GM10248 (cell line): ENCODE measurements around the gene RUNDC1.
"Not testable (repeated sequence)": the region's sequence is repeated elsewhere in the genome, so short reads cannot be mapped to it uniquely, and the experiment has no call there.

Experiments
- CTCF ChIA-PET: fragments of 300-600 bp; sonication (Branson Sonifier 250); formaldehyde crosslinking; extraction: SDS; loops from one replicate; lab custom pipeline; 2021; ENCODE audit warnings: antibody characterized with exemption; lab: Yijun Ruan, JAX
- POLR2A ChIA-PET: fragments of 350-650 bp; sonication (Branson Sonifier 250); formaldehyde crosslinking; extraction: SDS; loops from one replicate; lab custom pipeline; 2020; ENCODE audit warnings: antibody characterized with exemption; lab: Yijun Ruan, JAX
- DNase-seq: peaks from one replicate; pipeline ENCODE4 v3.0.0; 2012; ENCODE audit errors: extremely low spot score
- CTCF ChIP-seq: IDR thresholded peaks from 2 replicates; pipeline ENCODE4 v1.5.1; 2012; ENCODE audit warnings: mild to moderate bottlenecking, low read depth; ENCODE audit errors: extremely low read depth, missing control alignments, control extremely low read depth

The RUNDC1 gene

DNA sequence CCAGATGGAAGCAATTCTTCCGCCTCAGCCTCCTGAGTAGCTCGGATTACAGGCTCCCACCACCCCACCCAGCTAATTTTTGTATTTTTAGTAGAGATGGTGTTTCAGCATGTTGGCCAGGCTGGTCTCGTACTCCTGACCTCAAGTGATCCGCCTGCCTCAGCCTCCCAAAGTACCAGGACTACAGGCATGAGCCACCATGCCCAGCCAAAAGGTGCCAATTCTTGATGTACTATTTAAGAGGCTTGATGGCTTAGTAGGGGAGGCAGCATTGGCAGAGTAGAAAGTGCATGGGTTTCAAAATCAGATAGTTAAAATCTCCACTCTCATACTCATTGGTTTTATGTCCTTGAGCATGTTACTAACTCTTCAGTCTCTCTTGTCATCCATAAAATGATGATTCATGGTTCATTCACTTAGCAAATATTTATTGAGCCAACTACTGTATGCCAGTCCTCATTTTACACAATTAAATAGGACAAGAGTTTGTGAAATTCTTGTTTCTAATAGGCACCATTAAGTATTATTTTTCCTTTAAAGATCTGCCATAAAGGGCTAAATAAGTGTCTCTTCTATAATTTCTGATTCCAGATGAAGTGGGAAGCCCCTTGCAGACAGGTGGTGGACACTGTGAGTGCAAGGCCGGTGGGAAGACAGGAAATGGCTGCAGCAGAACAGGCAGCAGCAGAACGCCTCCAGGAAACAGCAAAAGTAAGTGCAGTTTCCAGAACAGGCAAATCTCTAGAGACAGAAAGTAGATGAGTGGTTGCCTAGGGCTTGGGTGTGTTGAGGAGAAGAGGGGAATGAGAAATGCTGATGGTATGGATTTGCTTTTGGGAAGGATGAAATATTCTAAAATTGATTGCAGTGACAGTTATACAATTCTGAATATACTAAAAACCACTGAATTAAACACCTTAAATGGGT, 9.6 kb downstream of the RUNDC1 start:
- DNase-seq = no peak
- no peak for TF ChIP-seq CTCF
- ChIA-PET POLR2A (no interaction called here), CTCF (interaction anchor here (7.2 kb wide), 1 partner anchor 8 kb away, joined by 76 read pairs; the partner anchor contains the start of gene RPL27)

- CTCF ChIA-PET = interaction anchor here (0.9 to 1.1 kb wide), 2 partner anchors 10 to 13 kb away, joined by 3 read pairs; no protein-coding TSS in a partner anchor
- POLR2A ChIA-PET = interaction anchor here (0.5 kb wide), 1 partner anchor 17 kb away, joined by 3 read pairs; no protein-coding TSS in a partner anchor
- DNase-seq = no peak
- no peak for TF ChIP-seq CTCF
Measured at GRCh38 chr17:42991471-42991870, 11.1 kb downstream of the RUNDC1 start.

DNA sequence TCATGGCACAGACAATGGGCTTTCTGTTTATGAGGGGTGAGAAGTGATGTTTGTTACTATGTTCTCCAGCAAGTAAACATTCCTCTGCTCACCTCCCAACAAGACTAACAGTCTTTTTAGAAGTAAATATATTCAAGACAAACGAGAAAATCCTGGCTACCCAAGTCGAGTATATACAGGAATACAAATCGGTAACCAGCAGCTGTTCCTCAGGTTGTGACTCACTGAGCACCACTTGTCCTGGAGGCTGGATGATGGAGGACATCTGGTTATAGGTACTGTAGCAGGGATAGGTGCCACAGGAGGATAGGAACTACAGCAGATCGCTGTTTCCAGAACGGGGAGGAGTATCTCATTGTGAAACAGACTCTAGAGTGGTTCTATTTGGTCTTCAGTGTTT, 12.5 kb downstream of the RUNDC1 start:
- ChIA-PET POLR2A (interaction anchor here (0.6 kb wide), 2 partner anchors 9 to 299 kb away, joined by 3 read pairs; no protein-coding TSS in a partner anchor), CTCF (interaction anchor here (1.6 kb wide), 1 partner anchor 31 kb away, joined by 4 read pairs; no protein-coding TSS in a partner anchor)
- no peak for TF ChIP-seq CTCF
- DNase-seq = no peak

DNA sequence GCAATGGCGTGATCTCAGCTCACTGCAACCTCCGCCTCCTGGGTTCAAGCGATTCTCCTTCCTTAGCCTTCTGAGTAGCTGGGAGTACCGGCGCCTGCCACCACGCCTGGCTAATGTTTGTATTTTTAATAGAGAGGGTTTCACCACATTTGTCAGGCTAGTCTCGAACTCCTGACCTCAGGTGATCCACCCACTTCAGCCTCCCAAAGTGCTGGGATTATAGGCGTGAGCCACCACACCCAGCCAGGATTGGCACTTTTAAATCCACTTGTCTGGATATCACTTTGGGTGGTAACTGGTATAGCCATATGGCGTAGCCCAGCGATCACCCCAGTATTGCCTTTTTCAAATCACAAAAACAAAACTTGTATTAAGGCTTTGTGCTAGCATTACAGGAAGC, 13.5 kb downstream of the RUNDC1 start:
- POLR2A ChIA-PET, DNase-seq: not testable (repeated sequence)
- CTCF ChIA-PET = interaction anchor here (1.0 to 1.6 kb wide), 2 partner anchors 10 to 30 kb away, joined by 4 to 5 read pairs; no protein-coding TSS in a partner anchor

DNA sequence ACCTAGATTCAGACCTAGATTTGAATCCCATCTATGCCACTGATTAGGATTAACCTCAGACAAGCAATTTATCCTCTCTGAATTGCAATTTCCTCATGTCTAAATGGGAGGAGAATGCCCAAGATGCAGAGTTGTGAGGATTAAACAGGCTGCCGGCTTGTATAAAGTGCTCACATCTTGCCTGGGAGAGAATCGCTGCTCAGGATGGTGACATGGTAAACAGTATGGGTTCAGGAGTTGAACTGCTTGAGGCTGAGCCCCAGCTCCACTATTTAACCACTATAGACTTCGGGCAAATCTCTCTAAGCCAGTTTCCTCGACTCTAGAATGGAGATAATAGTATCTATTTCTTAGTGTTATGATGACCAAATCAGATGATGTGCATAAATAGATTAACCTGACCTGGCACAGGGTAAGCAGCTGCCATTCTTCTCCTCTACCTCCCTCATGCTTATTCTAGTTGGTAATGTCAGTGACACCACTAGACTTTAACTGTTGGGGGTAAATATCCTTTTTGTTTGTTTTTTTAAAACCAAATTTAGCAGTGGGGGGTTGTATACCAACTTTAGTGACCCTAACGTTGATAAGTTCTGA, 17.1 kb downstream of the RUNDC1 start:
- POLR2A ChIA-PET = interaction anchor here (0.5 to 2.0 kb wide), 20 partner anchors 9 to 949 kb away, joined by 3 to 19 read pairs (median 4); partner anchors contain the start of genes DHX8, IFI35, NBR1 and RUNDC1
- TF ChIP-seq CTCF = no peak
- DNase-seq = no peak

GRCh38 chr17:42997984-42998938, 17.9 kb downstream of the RUNDC1 start, which contains the start of gene RPL27:
Gene RPL27, plus strand, starts transcription at chr17:42998419. Its CDS starts 332 bp downstream, at chr17:42998751.
- ChIA-PET CTCF (interaction anchor here (0.7 to 4.0 kb wide), 35 partner anchors 8 to 486 kb away, joined by 3 to 76 read pairs (median 4); partner anchors contain the start of genes AOC2, DHX8, IFI35 and PSME3), POLR2A (interaction anchor here (0.5 to 2.0 kb wide), 21 partner anchors 8 to 948 kb away, joined by 3 to 19 read pairs (median 4); partner anchors contain the start of genes DHX8, IFI35, NBR1 and RUNDC1)
- peak; percentile 95 for DNase-seq
- TF ChIP-seq CTCF = peak; percentile 65

More for the DNA sequence above, 17.1 kb downstream of the RUNDC1 start:
- CTCF ChIA-PET = interaction anchor here (0.7 to 4.0 kb wide), 32 partner anchors 9 to 487 kb away, joined by 3 to 76 read pairs (median 4); partner anchors contain the start of genes AOC2, DHX8, IFI35 and PSME3
